ENCODE data around the gene TGFA. TPM values are rescaled to one million over a fixed set of nuclear protein-coding genes. Genes with fewer than 3 reads are reported as not detected.

Gene TGFA
- total RNA-seq, 2 donors from 2014 or later: 13.5 to 18.5 TPM

DNA sequence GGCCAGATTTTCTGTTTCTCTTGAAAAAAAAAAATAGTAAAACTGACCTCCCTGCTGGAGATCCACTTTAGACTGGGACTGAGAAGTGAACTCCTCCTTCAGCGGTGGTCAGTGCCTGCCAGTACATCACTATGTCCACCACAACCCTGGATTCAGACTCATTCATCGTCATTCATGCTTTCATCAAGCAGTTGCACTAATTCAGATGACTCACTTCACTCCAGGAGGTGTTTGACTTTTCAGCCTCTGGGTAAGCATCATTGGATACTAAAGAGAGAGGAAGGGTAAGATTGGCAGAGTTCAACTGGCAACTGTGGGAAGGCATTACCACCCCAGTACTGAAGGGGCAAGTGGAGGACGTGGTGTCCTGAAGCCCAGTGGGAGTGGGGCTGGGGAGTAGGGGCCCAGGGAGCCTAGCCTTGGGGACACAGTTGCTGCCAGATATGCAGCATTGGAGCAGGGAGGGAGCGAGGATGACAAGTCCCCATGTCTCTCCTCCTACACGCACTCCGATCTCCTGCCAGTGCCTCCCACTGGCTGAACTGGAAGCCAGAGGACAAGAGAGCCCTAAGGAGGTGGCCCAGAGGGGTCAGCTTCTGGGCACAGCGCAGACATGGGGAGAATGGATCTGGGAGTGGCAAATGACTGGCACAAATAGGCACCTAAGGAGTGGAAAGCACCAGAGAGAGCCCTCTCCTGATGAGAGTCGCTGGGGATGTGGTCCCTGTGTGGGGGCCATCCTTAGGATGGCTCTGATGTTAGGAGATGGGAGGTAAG is 111.1 kb downstream of the TGFA start:
- Histone ChIP-seq H3K36me3 (replicated peaks in 1 of 2; ENCODE audit: insufficient read depth in 1 of 2, low read depth in 2 of 2) (no peaks in the 10 kb centered on the region), H3K27ac (no peak overlapping the region), H3K4me1 (no peaks in the 10 kb centered on the region), H3K27me3 (no peaks in the 10 kb centered on the region), H3K4me3 (no peak overlapping the region), H3K9me3 (no peaks in the 10 kb centered on the region)
- no peak for TF ChIP-seq POLR2A (IDR thresholded peaks at IDR 0.05)
- TF ChIP-seq, protein P1, sequence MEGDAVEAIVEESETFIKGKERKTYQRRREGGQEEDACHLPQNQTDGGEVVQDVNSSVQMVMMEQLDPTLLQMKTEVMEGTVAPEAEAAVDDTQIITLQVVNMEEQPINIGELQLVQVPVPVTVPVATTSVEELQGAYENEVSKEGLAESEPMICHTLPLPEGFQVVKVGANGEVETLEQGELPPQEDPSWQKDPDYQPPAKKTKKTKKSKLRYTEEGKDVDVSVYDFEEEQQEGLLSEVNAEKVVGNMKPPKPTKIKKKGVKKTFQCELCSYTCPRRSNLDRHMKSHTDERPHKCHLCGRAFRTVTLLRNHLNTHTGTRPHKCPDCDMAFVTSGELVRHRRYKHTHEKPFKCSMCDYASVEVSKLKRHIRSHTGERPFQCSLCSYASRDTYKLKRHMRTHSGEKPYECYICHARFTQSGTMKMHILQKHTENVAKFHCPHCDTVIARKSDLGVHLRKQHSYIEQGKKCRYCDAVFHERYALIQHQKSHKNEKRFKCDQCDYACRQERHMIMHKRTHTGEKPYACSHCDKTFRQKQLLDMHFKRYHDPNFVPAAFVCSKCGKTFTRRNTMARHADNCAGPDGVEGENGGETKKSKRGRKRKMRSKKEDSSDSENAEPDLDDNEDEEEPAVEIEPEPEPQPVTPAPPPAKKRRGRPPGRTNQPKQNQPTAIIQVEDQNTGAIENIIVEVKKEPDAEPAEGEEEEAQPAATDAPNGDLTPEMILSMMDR (IDR thresholded peaks at IDR 0.05): no peak
- DNase-seq: no peak
- 94 to 95% methylated on average over 8 of the region's 8 CpGs for WGBS, 2 donors
- ATAC-seq: no peak
- intact Hi-C loops (cut with DNase I): no loop called here

DNA sequence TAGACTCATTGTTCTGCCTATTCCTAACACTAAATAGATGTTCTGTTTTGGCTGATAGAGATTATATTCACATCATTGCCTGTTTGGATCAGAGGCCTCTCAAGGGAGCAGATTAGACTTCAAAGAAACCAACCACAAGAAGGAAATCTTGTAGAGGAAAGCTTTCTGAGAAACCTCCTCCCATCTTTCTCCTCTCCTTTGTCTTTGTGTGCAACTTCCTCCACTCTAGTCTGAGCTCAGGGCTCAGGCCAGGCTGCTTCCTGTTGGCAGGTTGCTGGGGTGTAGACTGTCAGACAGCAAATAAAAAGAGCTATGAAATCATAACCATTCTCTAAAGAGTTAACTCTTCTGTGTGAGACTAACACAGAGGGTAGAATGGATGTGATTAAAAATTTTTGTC is 113.0 kb downstream of the TGFA start:
- Histone ChIP-seq H3K4me1 (no peaks in the 10 kb centered on the region), H3K4me3 (no peak overlapping the region), H3K36me3 (replicated peaks in 1 of 2; ENCODE audit: insufficient read depth in 1 of 2, low read depth in 2 of 2) (no peaks in the 10 kb centered on the region), H3K27me3 (no peaks in the 10 kb centered on the region), H3K9me3 (no peaks in the 10 kb centered on the region), H3K27ac (no peak overlapping the region)
- no peak for DNase-seq
- ATAC-seq: no peak
- TF ChIP-seq, protein P1 (IDR thresholded peaks at IDR 0.05): no peak
- no peak for TF ChIP-seq POLR2A (IDR thresholded peaks at IDR 0.05)
- intact Hi-C loops (cut with DNase I): no loop called here

GRCh38 chr2:70435138-70435537 is 118.5 kb downstream of the TGFA start:
- intact Hi-C loops (cut with DNase I): no loop called here
- no peak for TF ChIP-seq POLR2A (IDR thresholded peaks at IDR 0.05)
- TF ChIP-seq, protein P1 (IDR thresholded peaks at IDR 0.05): no peak
- no peak for ATAC-seq
- H3K4me3 ChIP-seq: no peak overlapping the region
- H3K27me3 ChIP-seq: no peaks in the 10 kb centered on the region
- no peaks in the 10 kb centered on the region for H3K36me3 ChIP-seq (replicated peaks in 1 of 2; ENCODE audit: insufficient read depth in 1 of 2, low read depth in 2 of 2)
- H3K27ac ChIP-seq: no peak overlapping the region
- 37 to 46% methylated on average over 1 of the region's 1 CpG for WGBS, 2 donors
- H3K9me3 ChIP-seq: no peaks in the 10 kb centered on the region
- H3K4me1 ChIP-seq: no peaks in the 10 kb centered on the region
- no peak for DNase-seq

DNA sequence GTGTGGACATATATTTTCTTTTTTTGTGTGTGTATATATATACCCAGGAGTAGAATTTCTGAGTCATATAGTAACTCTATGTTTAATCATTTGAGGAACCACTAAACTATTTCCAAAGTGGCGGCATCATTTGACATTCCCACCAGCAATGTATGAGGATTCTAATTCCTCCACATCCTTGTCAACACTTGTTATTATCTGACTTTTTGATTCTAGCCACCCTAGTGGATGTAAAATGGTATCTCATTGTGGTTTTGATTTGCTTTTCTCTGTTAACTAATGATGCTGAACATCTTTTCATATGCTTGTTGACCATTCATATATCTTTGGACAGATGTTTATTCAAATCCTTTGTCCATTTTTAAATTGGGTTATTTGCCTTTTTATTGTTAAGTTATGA is 120.3 kb downstream of the TGFA start:
- 82 to 87% methylated on average over 1 of the region's 1 CpG for WGBS, 2 donors
- Histone ChIP-seq H3K36me3 (replicated peaks in 1 of 2; ENCODE audit: insufficient read depth in 1 of 2, low read depth in 2 of 2) (no peaks in the 10 kb centered on the region), H3K9me3 (no peaks in the 10 kb centered on the region), H3K4me3 (no peak overlapping the region), H3K27me3 (no peaks in the 10 kb centered on the region), H3K4me1 (no peaks in the 10 kb centered on the region), H3K27ac (no peak overlapping the region)
- no peak for ATAC-seq
- no peak for DNase-seq
- no peak for TF ChIP-seq POLR2A (IDR thresholded peaks at IDR 0.05)
- TF ChIP-seq, protein P1 (IDR thresholded peaks at IDR 0.05): no peak
- intact Hi-C loops (cut with DNase I): no loop called here

Measured in body of pancreas (tissue), 4 donors.